ENCODE data around the gene SLC16A8. TPM values are rescaled to one million over a fixed set of nuclear protein-coding genes. Genes with fewer than 3 reads are reported as not detected.

The SLC16A8 gene
- total and polyA plus RNA-seq, 7 donors: 0.23 to 1.0 (median 0.29) TPM; not detected in 3

DNA sequence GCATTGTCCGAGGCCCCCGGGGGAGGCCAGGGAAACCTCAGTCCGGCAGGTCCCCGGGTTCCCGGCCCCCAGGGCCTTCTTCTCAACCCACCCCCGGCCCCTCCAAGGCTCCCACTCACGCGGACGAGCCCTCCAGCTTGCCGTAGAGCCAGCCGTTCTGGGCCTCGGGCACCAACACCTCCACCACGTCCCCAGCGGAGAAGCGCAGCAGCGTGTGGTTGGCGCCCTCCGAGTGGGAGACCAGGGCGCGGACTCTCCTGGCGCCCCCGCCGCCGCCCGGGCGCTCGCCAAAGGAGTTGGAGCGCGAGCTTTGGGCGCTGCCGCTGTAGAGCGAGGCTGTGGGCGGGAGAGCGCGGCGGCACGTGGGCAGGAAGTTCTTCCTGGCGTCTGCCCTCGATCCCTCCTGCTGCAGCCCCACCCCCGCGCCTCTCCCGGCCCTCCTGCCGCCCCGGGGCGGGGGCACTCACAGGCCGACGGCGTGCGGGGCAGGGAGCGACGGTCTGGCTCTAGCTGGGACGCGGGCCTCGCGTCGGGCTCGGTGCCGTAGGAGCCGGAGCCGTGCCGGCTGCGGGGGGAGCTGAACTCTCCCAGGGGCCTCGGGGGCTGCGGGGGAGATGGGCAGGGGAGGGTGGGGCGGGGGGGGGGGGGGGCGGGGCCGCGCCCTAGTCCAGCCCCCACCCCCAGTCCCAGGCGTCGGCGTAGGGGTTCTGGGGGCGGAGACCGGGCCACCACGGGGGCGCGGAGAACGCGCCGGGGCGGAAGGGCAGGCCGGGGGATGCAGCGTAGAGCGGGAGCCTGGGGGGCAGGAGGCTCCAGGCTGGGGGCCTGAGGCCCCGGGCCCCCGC, 4.9 kb upstream of the SLC16A8 start:
- Histone ChIP-seq H3K4me3 (peak overlapping the region; percentile 49), H3K27ac (no peak overlapping the region), H3K27me3 (ENCODE audit: insufficient read depth in 3 of 3, low read length in 2 of 3) (peaks cover 0 to 11% (median 2%) of the 10 kb centered on the region in 3 donors), H3K4me1 (peaks cover 4% of the 10 kb centered on the region), H3K9me3 (no peaks in the 10 kb centered on the region), H3K36me3 (ENCODE audit: insufficient read depth in 1 of 2, low read depth in 1 of 2) (no peaks in the 10 kb centered on the region)
- DNase-seq (peak in 1 of 2 donors; percentile 32), ATAC-seq (peak in 3 of 4 donors; percentile 31 to 55 (median 44))
- intact Hi-C loops (cut with DNase I): no loop called here
- TF ChIP-seq, protein P1, sequence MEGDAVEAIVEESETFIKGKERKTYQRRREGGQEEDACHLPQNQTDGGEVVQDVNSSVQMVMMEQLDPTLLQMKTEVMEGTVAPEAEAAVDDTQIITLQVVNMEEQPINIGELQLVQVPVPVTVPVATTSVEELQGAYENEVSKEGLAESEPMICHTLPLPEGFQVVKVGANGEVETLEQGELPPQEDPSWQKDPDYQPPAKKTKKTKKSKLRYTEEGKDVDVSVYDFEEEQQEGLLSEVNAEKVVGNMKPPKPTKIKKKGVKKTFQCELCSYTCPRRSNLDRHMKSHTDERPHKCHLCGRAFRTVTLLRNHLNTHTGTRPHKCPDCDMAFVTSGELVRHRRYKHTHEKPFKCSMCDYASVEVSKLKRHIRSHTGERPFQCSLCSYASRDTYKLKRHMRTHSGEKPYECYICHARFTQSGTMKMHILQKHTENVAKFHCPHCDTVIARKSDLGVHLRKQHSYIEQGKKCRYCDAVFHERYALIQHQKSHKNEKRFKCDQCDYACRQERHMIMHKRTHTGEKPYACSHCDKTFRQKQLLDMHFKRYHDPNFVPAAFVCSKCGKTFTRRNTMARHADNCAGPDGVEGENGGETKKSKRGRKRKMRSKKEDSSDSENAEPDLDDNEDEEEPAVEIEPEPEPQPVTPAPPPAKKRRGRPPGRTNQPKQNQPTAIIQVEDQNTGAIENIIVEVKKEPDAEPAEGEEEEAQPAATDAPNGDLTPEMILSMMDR (IDR thresholded peaks at IDR 0.05): no peak
- 14 to 47% (median 33%) methylated on average over 35 to 84 of the region's 85 CpGs for WGBS, 3 donors

DNA sequence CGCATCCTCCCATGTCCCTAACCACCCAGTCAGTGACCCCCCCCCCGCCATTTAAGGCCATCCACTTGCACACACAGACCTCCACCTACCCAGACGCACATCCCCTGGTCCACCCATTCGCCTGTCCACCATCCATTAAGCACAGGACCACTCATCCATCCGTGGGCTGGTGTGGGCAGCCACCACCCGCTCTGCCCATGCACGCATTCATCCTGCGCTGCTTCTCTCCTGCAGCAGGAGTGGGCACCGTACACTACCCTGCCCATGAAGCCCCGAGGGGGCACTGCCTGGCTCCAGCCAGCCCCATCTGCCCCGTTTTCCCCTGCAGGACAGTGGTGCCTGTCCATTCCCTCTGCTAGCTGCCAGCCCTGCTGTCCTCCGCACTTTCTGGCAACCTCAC, 3.9 kb upstream of the SLC16A8 start:
- DNase-seq: peak in 1 of 2 donors; percentile 6

DNA sequence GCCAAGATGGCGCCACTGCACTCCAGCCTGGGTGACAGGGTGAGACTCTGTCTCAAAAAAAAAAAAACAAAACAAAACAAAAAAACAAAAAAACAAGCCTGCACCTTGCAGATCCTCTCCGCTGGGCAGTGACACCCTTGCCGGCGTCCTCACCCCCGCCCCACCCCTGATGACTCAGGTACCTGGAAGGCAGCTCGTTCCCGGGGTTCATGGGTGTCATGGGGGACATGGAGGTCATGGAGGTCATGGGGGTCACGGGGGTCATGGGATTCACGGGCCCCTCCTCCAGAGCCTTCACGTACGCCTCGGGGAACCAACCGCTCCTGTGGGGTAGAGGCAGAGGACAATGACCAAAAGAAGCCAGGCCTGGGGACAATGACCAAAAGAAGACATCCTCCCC, 3.0 kb upstream of the SLC16A8 start:
- intact Hi-C loops (cut with DNase I): no loop called here

More for the DNA sequence above, 3.9 kb upstream of the SLC16A8 start:
- no peak overlapping the region for H3K27ac ChIP-seq
- ATAC-seq: no peak
- no peak overlapping the region for H3K4me3 ChIP-seq
- no peaks in the 10 kb centered on the region for H3K36me3 ChIP-seq (ENCODE audit: insufficient read depth in 1 of 2, low read depth in 1 of 2)
- TF ChIP-seq, protein P1 (IDR thresholded peaks at IDR 0.05): no peak
- H3K9me3 ChIP-seq: no peaks in the 10 kb centered on the region
- H3K4me1 ChIP-seq: peaks cover 4% of the 10 kb centered on the region
- whole genome bisulfite sequencing, 3 donors: 92 to 93% (median 92%) methylated on average over 12 of the region's 12 CpGs
- intact Hi-C loops (cut with DNase I): no loop called here
- peaks cover 0 to 14% (median 4%) of the 10 kb centered on the region in 3 donors for H3K27me3 ChIP-seq (ENCODE audit: insufficient read depth in 3 of 3, low read length in 2 of 3)

DNA sequence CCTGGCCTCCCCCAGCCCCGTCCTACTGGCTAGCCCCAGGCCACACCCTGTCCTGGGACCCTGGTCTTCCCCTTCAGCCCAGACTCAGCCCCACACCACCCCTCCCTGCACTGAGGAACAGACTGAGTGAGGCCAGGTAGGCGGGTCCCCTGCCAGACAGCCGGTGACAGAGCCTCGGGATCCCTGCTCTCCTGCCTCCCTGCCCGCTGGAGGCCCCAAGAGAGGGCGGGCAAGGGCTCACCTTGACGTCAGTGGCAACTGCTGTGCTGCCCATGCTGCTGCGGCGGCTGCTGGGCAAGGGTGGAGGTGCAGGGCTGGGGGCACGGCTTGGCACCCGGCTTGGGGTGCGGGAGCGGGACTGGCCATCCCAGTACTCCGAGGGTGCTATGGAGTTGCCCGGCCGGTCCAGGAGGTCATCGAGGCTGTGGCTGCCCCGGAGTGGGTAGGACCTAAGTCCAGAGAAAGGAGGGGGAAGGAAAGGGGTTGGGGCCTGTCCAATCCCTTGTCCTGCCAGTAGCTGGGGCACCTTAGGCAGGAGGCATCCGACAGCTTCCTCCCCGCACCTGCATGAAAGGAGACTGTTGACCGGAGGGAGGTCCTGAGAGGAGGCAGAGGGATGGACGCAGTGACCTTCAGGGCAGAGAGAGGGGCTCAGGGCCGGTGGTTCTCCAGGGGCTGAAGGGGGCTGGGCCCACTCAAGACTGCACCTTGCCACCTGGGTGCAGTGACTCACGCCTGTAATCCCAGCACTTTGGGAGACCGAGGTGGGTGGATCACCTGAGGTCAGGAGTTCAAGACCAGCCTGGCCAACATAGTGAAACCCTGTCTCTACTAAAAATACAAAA, 2.2 kb upstream of the SLC16A8 start:
- no peak overlapping the region for H3K4me3 ChIP-seq
- WGBS, 3 donors: 85 to 91% (median 88%) methylated on average over 22 to 25 of the region's 25 CpGs
- H3K4me1 ChIP-seq: peaks cover 17% of the 10 kb centered on the region
- ATAC-seq (no peak), DNase-seq (peak; percentile 7 to 34)
- no peaks in the 10 kb centered on the region for H3K9me3 ChIP-seq
- no peaks in the 10 kb centered on the region for H3K36me3 ChIP-seq (ENCODE audit: insufficient read depth in 1 of 2, low read depth in 1 of 2)
- H3K27me3 ChIP-seq (ENCODE audit: insufficient read depth in 3 of 3, low read length in 2 of 3): peaks cover 0 to 28% (median 7%) of the 10 kb centered on the region in 3 donors
- intact Hi-C loops (cut with DNase I): no loop called here
- H3K27ac ChIP-seq: no peak overlapping the region
- TF ChIP-seq, protein P1 (IDR thresholded peaks at IDR 0.05): no peak

More for the DNA sequence above, 3.0 kb upstream of the SLC16A8 start:
- Histone ChIP-seq H3K4me3 (no peak overlapping the region), H3K27ac (no peak overlapping the region), H3K9me3 (no peaks in the 10 kb centered on the region), H3K4me1 (peaks cover 11% of the 10 kb centered on the region), H3K27me3 (ENCODE audit: insufficient read depth in 3 of 3, low read length in 2 of 3) (peaks cover 0 to 23% (median 5%) of the 10 kb centered on the region in 3 donors), H3K36me3 (ENCODE audit: insufficient read depth in 1 of 2, low read depth in 1 of 2) (no peaks in the 10 kb centered on the region)
- ATAC-seq (no peak), DNase-seq (peak; percentile 4 to 14)
- TF ChIP-seq, protein P1 (IDR thresholded peaks at IDR 0.05): no peak
- WGBS, 3 donors: 92 to 93% (median 92%) methylated on average over 13 of the region's 13 CpGs

Data from psoas muscle (tissue), 8 donors.